Measurements from ENCODE around the gene PARN.
"Not testable (repeated sequence)": the region's sequence is repeated elsewhere in the genome, so short reads cannot be mapped to it uniquely, and the experiment has no call there.

Gene PARN

DNA sequence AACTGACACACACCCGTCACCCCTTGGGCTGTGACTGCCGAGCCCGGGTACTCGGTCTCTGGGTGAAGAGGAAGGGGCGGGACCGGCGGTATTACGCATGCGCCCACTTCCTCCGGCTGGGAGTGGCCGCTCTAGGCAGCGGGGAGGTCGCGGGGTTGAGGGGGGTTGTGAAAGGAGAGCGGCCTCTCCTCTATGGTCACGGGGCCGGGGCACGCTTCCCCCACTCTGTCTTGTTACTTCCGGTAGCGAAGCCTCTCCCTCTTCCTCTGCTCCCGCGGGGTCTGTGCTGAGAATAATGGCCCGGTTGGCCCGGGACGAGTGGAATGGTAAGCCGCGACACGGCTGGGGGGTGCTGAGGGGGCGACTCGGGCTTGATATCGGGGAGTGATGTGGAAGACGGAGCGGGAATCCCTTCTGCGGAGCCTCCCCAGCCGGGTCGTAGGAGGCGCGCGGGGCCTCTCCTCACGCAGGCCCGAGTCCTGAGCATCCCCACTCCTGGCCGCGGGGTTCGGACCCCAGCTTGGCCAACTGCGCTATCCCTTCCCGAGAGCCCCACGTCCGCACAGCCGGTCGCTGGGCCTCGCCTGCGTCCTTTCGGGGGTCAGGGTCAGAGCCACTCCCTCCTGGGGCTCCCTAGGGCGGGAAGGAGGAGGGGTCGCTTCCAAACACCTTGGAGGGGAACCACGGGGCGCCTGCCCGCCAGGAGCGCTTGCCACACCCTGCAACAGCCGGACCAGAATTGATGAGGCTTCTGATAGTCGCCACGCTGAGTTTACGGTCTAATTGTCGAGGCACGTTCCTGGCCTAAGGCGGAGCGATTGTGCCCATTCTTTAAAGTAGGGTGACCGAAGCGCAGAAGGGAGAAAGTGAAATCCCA, 2.9 kb upstream of the PARN start, which contains the start of gene BFAR:
Gene BFAR (plus strand): TSS at position 259 of the 877 bp plus-strand sequence. CDS start 11,396 bp downstream, outside the sequence.
- DNase-seq (ENCODE audit: low read depth in 3 of 3, low spot score in 1 of 3), result peak; percentile 97 to 99 (median 98)

DNA sequence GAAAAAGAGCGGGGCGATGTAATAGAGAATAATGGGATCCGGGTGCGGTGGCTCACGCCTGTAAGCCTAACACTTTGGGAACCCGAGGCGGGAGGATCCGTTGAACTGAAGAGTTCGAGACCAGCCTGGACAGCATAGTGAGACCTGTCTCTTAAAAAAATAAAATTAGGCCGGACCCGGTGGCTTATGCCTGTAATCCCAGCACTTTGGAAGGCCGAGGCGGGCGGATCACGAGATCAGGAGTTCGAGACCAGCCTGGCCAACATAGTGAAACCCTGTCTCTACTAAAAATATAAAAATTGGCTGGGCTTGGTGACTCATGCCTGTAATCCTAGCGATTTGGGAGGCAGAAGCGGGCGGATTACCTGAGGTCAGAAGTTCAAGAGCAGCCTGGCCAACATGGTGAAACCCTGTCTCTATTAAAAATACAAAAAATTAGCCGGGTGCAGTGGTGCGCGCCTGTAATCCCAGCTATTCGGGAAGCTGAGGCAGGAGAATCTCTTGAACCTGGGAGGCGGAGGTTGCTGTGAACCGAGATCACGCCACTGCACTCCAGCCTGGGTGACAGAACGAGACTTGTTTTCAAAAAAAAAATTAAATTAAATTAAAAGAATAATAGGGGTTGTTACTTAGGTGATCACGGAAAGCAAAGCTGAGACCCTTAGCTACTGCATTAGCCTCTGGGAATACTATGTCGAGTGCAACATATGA, 715 bp upstream of the PARN start:
- DNase-seq (ENCODE audit: low read depth in 3 of 3, low spot score in 1 of 3), result not testable (repeated sequence)

GRCh38 chr16:14629612-14629918, 495 bp downstream of the PARN start:
- no peak for DNase-seq (ENCODE audit: low read depth in 3 of 3, low spot score in 1 of 3)

- DNase-seq (ENCODE audit: low read depth in 3 of 3, low spot score in 1 of 3), result no peak
Observed at GRCh38 chr16:14628806-14629611, 1.1 kb downstream of the PARN start.

- no peak for DNase-seq (ENCODE audit: low read depth in 3 of 3, low spot score in 1 of 3)
Observed at GRCh38 chr16:14627078-14627477, 3.0 kb downstream of the PARN start.

GRCh38 chr16:14618566-14618965, 11.5 kb downstream of the PARN start:
- DNase-seq (ENCODE audit: low read depth in 3 of 3, low spot score in 1 of 3), result no peak

DNA sequence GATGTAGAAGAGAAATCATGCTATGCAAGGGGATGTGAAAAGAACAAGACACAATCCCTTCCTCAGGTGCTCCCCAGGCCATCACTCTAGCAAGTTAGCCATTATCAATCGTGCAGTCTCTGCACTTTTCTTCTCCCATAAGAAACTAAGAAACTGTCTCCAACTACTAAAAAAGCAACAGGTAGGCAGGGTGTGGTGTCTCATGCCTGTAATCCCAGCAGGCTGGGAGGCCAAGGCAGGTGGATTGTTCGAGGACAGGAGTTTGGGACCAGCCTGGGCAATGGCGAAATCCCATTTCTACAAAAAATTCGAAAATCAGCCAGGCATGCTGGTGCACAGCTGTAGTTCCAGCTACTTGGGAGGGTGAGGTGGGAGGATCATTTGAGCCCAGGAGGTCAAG, 13.8 kb downstream of the PARN start:
- no peak for DNase-seq (ENCODE audit: low read depth in 3 of 3, low spot score in 1 of 3)

DNA sequence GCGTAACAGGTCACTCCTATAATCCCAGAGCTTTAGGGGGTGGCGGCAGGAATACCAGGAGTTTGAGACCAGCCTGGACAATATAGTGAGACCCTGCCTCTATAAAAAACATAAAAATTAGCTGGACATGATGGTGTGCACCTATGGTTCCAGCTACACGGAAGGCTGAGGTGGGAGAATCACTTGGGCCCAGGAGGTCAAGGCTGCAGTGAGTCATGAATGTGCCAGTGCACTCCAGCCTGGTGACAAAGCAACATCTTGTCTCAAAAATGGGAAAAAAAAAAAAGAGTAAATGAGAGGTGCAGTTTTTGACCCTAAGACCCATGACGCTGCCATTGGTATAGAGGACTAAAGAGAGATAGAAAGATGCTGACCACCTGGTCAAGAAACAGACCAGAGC, 16.1 kb downstream of the PARN start:
- no peak for DNase-seq (ENCODE audit: low read depth in 3 of 3, low spot score in 1 of 3)

DNA sequence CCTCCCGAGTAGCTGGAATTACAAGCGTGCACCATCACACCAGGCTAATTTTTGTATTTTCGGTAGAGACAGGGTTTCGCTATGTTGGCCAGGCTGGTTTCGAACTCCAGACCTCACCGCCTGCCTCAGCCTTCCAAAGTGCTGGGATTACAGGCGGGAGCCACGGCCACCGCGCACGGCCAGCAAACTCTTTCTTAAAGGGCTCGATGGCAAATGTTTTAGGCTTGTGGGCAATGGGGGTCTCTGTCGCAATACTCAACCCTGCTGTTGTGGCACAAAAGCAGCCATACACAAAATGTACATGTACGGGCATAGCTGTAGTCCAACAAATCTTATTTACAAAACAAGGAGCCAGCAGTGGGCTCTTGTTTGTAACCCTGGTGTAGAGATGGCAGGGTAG, 18.4 kb downstream of the PARN start:
- DNase-seq (ENCODE audit: low read depth in 3 of 3, low spot score in 1 of 3), result no peak

DNA sequence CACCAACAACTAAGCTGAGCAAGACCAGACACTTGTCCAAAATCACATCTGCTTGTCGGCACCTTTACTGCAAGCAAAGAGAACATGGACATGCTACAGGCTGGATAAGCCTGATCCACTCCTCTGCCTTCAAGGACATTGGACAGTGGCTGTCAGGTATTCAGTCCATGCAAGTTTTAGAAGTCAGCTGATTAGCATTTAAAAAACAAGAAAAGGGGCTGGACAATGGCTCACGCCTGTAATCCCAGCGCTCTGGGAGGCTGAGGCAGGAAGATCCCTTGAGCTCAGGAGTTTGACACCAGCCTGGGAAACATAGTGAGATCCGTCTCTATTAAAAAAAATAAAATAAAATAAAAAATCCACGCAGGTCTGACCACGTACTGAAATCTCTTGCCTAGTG, 20.3 kb downstream of the PARN start:
- DNase-seq (ENCODE audit: low read depth in 3 of 3, low spot score in 1 of 3), result no peak

GRCh38 chr16:14608604-14609003, 21.5 kb downstream of the PARN start:
- no peak for DNase-seq (ENCODE audit: low read depth in 3 of 3, low spot score in 1 of 3)

DNA sequence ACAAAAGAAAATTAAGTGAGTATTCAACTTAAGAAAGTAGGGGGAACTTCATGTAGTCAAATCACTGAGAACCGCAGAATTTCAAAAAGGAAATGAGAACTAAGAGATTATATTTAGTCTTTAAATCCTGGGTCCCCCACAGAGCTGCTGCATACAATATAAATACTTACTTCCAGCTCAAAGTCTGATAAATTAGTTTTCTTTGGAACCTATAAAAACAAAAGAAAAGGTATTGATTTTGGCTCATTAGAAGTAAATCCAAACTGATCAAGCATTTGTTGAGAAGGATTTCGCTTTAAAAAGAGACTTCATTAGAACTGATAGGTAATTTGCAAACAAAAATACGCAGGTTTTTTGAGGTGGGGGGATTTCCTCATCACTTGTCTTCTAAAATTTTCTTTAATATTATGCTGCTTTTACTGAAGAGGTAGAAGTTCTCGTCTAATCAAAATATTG, 21.9 kb downstream of the PARN start:
- DNase-seq (ENCODE audit: low read depth in 3 of 3, low spot score in 1 of 3), result no peak

DNA sequence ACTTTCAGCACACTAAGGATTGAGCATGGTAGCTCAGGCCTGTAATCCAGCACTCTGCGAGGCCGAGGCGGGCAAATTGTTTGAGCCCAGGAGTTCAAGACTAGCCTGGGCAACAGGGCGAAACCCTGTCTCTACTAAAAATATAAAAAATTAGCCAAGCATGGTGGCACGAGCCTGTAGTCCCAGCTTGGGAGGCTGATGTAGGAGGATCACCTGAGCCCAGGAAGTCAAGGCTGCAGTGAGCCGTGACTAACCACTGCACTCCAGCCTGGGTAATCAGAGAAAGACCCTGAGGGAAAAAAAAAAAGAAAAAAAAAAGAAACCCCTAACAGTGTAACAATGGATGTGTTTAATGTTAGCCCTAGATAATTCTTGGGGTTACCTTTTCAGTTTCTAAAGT, 24.0 kb downstream of the PARN start:
- no peak for DNase-seq (ENCODE audit: low read depth in 3 of 3, low spot score in 1 of 3)

- no peak for DNase-seq (ENCODE audit: low read depth in 3 of 3, low spot score in 1 of 3)
Observed at GRCh38 chr16:14602443-14602963, 27.6 kb downstream of the PARN start.

- DNase-seq (ENCODE audit: low read depth in 3 of 3, low spot score in 1 of 3), result no peak
Observed at GRCh38 chr16:14600164-14600563, 29.9 kb downstream of the PARN start.

DNA sequence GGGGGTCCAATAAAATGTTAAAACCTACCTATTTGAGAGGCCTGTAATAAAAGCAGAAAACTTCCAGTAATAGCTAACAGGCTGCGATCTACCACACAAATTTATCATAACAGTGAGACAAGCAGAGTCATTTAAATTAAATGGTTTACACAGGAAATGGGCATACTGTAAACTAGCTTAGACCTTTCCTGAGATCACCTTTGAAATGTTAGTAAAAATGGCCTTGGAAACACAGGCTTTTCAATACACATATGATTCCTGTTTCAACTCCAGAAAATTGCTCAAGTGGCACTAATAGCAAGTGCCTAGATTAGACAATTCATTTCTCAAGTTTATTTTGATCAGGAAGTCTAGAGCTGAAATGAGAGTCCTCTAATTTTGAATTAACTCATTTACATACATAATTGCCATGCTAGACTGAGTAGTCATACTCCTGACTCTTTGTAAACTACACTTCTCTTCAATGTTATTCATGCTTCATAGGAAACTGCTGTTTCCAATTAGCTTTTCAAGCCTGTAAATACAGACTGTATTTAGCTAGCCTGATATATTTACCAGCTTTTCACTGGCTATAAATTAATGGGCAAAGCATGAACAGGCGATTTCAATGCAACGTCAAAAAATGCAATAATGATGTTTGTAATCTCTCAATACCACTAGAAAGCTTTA, 43.3 kb downstream of the PARN start:
- DNase-seq (ENCODE audit: low read depth in 3 of 3, low spot score in 1 of 3), result no peak

DNA sequence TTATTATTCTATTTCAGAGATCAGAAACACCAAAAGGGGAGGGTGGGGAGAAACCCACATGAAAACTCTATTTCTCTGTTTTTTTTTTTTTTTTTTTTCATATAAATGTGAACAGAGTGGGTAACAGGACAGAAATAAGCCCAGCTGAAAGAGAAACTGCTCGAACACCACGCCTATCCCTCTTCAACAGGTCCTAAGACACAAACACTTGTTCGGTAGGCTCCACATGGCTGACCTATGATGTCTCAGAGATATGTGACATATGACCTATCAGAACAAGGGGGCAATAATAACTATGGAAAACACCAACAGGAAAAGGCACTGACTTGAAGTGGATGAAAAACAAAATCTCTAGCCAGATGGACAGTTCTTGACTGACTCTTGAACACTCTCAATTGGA, 44.8 kb downstream of the PARN start:
- DNase-seq (ENCODE audit: low read depth in 3 of 3, low spot score in 1 of 3), result no peak

- not testable (repeated sequence) for DNase-seq (ENCODE audit: low read depth in 3 of 3, low spot score in 1 of 3)
Observed at GRCh38 chr16:14580926-14581325, 49.1 kb downstream of the PARN start.

GRCh38 chr16:14579266-14579665, 50.8 kb downstream of the PARN start:
- DNase-seq (ENCODE audit: low read depth in 3 of 3, low spot score in 1 of 3), result no peak

DNA sequence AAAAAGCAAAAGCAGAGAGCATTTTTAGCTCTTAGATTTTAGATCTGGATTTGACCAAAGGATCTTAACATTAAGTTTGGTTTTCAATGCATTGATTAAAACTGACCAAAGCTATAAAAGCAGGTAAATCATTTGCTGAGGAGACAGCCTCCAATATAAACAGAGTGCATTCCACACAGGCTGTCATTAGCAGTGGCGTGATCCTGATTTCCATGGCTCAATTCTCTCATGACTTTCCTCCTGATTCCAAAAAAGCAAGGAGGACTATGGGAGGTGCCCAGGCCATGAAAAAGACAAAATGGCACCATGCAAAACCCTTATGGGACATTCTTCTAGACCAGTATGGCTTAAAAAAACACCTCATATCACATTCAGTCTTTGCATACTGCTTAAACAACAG, 53.5 kb downstream of the PARN start:
- no peak for DNase-seq (ENCODE audit: low read depth in 3 of 3, low spot score in 1 of 3)

- DNase-seq (ENCODE audit: low read depth in 3 of 3, low spot score in 1 of 3), result no peak
Observed at GRCh38 chr16:14576069-14576468, 54.0 kb downstream of the PARN start.
